GM19467 (cell line): ENCODE data around the gene NFIB.

ENCODE experiments used
- ATAC-seq: cut with Tn5 transposase; IDR thresholded peaks from one replicate; pipeline ENCODE4 v1.9.1; 2021; ENCODE audit warnings: mild to moderate bottlenecking, moderate library complexity; ENCODE audit not compliant: unreplicated experiment

NFIB gene

DNA sequence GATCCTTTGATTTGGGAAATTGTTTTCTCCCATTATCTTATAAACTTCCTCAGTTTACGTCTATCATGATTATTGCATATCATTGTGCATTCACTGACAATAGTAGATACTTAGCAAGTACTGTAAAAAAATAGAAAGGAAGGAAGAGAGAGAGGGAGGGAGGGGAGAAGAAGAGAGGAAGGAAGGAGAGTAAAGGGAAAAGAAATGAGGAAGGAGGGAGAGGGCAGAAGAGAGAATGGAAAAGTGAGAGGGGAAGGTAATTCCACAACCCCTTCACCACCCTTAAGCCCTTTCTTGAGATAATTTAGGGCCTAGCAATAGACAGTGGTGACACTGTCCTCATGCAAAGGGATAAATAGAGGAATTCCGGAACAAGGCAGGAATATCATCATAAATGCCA, 64.4 kb downstream of the NFIB start:
- no peak for ATAC-seq

DNA sequence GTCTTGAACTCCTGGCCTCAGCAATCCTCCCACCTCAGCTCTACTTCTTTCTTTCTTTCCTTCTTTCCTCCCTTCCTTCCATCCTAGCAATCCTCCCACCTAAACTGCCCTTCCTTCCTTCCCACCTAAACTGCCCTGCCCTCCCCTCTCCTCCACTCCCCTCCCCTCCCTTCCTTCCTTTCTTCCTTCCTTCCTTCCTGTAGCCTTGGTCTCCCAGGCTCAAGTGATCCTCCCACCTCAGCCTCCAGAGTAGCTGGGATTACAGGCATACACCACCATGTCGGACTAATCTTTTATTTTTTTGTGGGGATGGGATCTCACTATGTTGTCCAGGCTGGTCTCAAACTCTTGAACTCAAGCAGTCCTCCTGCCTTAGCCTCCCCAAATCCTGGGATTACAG, 65.8 kb downstream of the NFIB start:
- no peak for ATAC-seq

GRCh38 chr9:14247577-14247976, 66.4 kb downstream of the NFIB start:
- ATAC-seq: no peak

- ATAC-seq: no peak
Observed at GRCh38 chr9:14246951-14247350, 67.0 kb downstream of the NFIB start.

GRCh38 chr9:14245901-14246525, 67.9 kb downstream of the NFIB start:
- no peak for ATAC-seq

- no peak for ATAC-seq
Observed at GRCh38 chr9:14243514-14244042, 70.4 kb downstream of the NFIB start.

DNA sequence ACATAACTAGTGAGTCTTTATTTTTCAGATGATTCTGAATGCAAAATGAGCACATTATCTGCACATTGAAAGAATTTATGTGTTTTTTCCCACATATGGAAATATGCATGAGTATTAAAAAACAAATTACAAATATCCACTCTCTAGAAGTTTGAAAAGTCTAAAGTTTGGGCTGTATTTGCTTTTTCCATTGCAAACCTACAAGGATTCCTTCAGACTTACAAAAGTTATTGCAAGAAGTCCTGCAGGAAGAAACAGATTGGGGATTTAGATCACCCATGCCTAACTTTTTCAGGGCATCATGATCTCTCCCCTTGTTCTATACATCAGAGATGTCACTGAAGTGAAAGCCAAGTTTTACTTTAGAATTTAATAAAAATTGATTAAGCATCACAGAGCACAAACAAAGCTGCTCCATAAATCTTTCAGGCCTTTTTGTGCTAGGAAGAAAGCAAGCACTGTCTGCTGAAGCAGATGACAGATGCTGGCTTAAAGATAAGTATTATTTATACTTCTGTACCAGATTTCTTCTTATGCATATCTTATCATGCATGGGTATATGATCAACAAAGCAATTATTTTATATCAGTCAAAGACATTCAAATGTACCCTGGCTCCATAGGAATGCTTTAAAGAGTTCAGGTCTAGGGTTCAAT, 71.7 kb downstream of the NFIB start:
- no peak for ATAC-seq

GRCh38 chr9:14240537-14240936, 73.4 kb downstream of the NFIB start:
- no peak for ATAC-seq

- ATAC-seq: no peak
Observed at GRCh38 chr9:14238518-14238917, 75.4 kb downstream of the NFIB start.

GRCh38 chr9:14238079-14238478, 75.9 kb downstream of the NFIB start:
- ATAC-seq: no peak

GRCh38 chr9:14236591-14236990, 77.3 kb downstream of the NFIB start:
- ATAC-seq: no peak

GRCh38 chr9:14232111-14232510, 81.8 kb downstream of the NFIB start:
- no peak for ATAC-seq

DNA sequence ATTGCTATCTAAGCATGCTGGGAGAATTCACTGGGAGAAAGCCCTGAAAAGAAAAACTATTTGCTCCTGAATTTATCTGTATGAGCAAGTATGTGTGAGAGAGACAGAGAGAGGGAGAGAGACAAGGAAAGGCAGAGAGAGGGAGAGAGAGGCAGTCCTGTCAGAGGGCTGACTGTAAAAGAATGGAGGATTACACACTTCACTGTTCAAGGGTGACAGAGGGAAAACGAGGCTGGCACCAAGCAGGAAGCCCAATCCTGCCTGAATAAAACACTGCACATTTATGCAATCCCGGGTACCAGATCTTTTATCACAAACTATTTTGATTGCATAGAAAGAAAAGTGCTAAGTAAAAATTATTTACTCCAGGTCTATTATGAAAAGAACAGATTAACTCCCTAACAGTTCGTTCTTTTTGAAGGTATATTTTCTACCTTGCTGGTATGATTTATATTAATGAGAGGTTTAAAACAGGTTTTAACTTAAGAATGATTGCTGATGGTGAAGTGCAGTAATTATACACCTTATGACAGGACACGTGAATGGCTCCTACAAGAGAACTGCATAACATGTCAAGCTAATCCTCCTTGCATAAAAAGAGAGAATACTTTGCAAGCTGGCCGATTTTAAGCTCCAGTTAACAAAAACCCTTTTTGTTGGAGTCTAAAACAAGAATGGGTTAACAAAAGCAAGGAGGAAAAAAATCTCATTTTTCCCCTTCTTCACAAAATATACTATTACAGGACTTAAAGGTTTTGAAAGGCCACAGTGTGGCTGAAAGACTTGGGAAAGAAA, 82.5 kb downstream of the NFIB start:
- ATAC-seq: no peak

DNA sequence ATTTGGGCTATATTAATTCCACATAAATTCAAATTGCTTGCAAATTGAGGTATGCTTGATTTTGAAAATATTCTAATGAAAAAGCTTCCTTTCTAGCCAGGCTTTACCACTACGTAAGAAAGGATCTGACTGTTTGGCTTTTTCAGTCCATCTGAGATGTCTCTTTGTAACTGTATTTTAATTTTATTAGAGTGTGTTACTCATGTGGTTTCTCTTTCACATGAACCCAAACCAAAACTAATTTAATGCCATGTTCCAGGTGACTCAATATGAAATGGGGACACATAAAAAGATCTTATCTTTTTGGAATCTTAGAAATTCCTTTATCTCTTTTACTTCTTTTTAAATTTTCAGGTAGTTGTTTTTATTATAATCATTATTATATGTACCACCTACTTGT, 85.3 kb downstream of the NFIB start:
- ATAC-seq: no peak

DNA sequence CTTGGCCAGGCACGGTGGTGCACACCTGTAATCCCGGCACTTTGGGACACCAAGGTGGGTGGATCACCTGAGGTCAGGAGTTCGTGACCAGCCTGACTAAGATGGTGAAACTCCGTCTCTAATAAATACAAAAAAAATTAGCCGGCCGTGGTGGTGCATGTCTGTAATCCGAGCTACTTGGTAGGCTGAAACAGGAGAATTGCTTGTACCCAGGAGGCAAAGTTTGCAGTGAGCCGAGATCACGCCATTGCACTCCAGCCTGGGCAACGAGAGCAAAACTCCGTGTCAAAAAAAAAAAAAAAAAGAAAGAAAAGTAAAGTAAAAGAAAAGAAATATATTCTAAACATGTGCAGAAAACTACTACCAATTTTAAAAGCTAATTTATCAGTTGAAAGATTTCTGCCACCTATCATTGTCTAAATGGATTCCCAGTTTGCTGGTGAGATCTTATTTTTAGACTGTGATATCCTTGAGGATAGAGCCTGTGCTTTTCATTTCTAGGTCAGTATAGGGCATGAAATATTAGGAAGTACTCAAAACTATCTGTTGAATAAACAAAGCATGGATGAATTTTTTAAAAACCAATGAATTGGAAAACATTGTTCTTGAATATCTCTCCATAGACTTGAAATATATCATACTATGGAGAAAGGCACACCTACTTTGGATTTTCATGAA, 86.9 kb downstream of the NFIB start:
- no peak for ATAC-seq

- no peak for ATAC-seq
Observed at GRCh38 chr9:14223081-14223480, 90.9 kb downstream of the NFIB start.

GRCh38 chr9:14222149-14222835, 91.6 kb downstream of the NFIB start:
- no peak for ATAC-seq

- no peak for ATAC-seq
Observed at GRCh38 chr9:14221558-14221957, 92.4 kb downstream of the NFIB start.

GRCh38 chr9:14221119-14221518, 92.8 kb downstream of the NFIB start:
- ATAC-seq: no peak

GRCh38 chr9:14220256-14220655, 93.7 kb downstream of the NFIB start:
- ATAC-seq: no peak

- ATAC-seq: no peak
Observed at GRCh38 chr9:14219850-14220249, 94.1 kb downstream of the NFIB start.
